ENCODE measurements around the gene PTX4.

- no peak for TF ChIP-seq CTCF (conservative IDR thresholded peaks at IDR 0.05; ENCODE audit: low read length)
- TF ChIP-seq EZH2phosphoT487 (IDR thresholded peaks at IDR 0.05; ENCODE audit: borderline replicate concordance), result no peak
These were observed 333 bp upstream of the PTX4 start for GRCh38 chr16:1489077-1489476.
